Chondrocyte (in vitro differentiated cells): ENCODE results near the gene HEXB. TPM values are rescaled to one million over a fixed set of nuclear protein-coding genes. Genes with fewer than 3 reads are reported as not detected.

ENCODE experiments used
- DNase-seq: peaks from one replicate; pipeline ENCODE4 v3.0.0; 2021; ENCODE audit warnings: mixed read lengths, low spot score
- H3K27ac Mint-ChIP-seq: one replicate; pipeline ENCODE4 v1.8.0; 2021; ENCODE audit warnings: mild to moderate bottlenecking, moderate library complexity, mixed read lengths; ENCODE audit not compliant: unreplicated experiment
- H3K27me3 Mint-ChIP-seq: 2 replicates; pipeline ENCODE4 v1.8.0; 2021; ENCODE audit warnings: low read depth, mixed read lengths
- H3K36me3 Mint-ChIP-seq: 2 replicates; pipeline ENCODE4 v1.8.0; 2021; ENCODE audit warnings: low read depth, mixed read lengths
- H3K4me1 Mint-ChIP-seq: 2 replicates; pipeline ENCODE4 v1.8.0; 2021; ENCODE audit warnings: low read depth, mild to moderate bottlenecking, mixed read lengths
- H3K4me3 Mint-ChIP-seq: one replicate; pipeline ENCODE4 v1.8.0; 2021; ENCODE audit warnings: mild to moderate bottlenecking, moderate library complexity, mixed read lengths; ENCODE audit not compliant: unreplicated experiment
- H3K9me3 Mint-ChIP-seq: 2 replicates; pipeline ENCODE4 v1.8.0; 2021; ENCODE audit warnings: low read depth, mixed read lengths
- CTCF ChIP-seq: fragments of 200-600 bp; sonication (generic); IDR thresholded peaks from 2 replicates; pipeline ENCODE4 v1.5.0; 2021; ENCODE audit warnings: antibody characterized with exemption, mild to moderate bottlenecking, moderate library complexity
- total RNA-seq: library from RNA; stranded (reverse); gene quantifications from 3 replicates; pipeline ENCODE4 v1.2.1, GENCODE V29; 2021

HEXB gene
- total RNA-seq, 1 donor from 2014 or later: 126 TPM

- Mint-ChIP-seq H3K9me3 (no peaks in the 10 kb centered on the region), H3K27ac (no peak overlapping the region), H3K4me3 (no peak overlapping the region), H3K4me1 (peaks cover 18% of the 10 kb centered on the region), H3K36me3 (no peaks in the 10 kb centered on the region), H3K27me3 (no peaks in the 10 kb centered on the region)
- no peak for DNase-seq
- no peak for TF ChIP-seq CTCF
Observed at GRCh38 chr5:74664551-74664950, 20.5 kb upstream of the HEXB start.

- no peaks in the 10 kb centered on the region for H3K9me3 Mint-ChIP-seq
- H3K27ac Mint-ChIP-seq: no peak overlapping the region
- no peak overlapping the region for H3K4me3 Mint-ChIP-seq
- DNase-seq: no peak
- peaks cover 17% of the 10 kb centered on the region for H3K4me1 Mint-ChIP-seq
- H3K36me3 Mint-ChIP-seq: no peaks in the 10 kb centered on the region
- TF ChIP-seq CTCF: no peak
- H3K27me3 Mint-ChIP-seq: no peaks in the 10 kb centered on the region
Observed at GRCh38 chr5:74665273-74665672, 19.8 kb upstream of the HEXB start.

GRCh38 chr5:74665816-74666215, 19.2 kb upstream of the HEXB start:
- Mint-ChIP-seq H3K27me3 (no peaks in the 10 kb centered on the region), H3K4me3 (no peak overlapping the region), H3K27ac (no peak overlapping the region), H3K9me3 (no peaks in the 10 kb centered on the region), H3K36me3 (no peaks in the 10 kb centered on the region), H3K4me1 (peaks cover 12% of the 10 kb centered on the region)
- no peak for TF ChIP-seq CTCF
- no peak for DNase-seq

- Mint-ChIP-seq H3K4me1 (peaks cover 11% of the 10 kb centered on the region), H3K27ac (no peak overlapping the region), H3K9me3 (no peaks in the 10 kb centered on the region), H3K27me3 (peaks cover 5% of the 10 kb centered on the region), H3K4me3 (no peak overlapping the region), H3K36me3 (no peaks in the 10 kb centered on the region)
- no peak for TF ChIP-seq CTCF
- no peak for DNase-seq
Observed at GRCh38 chr5:74667396-74667795, 17.6 kb upstream of the HEXB start.

GRCh38 chr5:74669821-74670220, 15.2 kb upstream of the HEXB start:
- Mint-ChIP-seq H3K4me3 (no peak overlapping the region), H3K27me3 (peaks cover 5% of the 10 kb centered on the region)

More at GRCh38 chr5:74669821-74670220, 15.2 kb upstream of the HEXB start:
- no peak for TF ChIP-seq CTCF
- Mint-ChIP-seq H3K36me3 (no peaks in the 10 kb centered on the region), H3K4me1 (peaks cover 25% of the 10 kb centered on the region), H3K27ac (no peak overlapping the region), H3K9me3 (no peaks in the 10 kb centered on the region)
- DNase-seq: no peak
